HepG2 (cell line): ENCODE data around the gene ASIC2. TPM values are rescaled to one million over a fixed set of nuclear protein-coding genes. Genes with fewer than 3 reads are reported as not detected.

Experiments
- ATAC-seq: fragments of 200-7000 bp; cut with Tn5 transposase; 3 replicates; pipeline ENCODE4 v1.9.1; 2020; ENCODE audit warnings: mild to moderate bottlenecking, moderate library complexity
- BruUV-seq: library from RNA; stranded (reverse); fragments of 400-500 nt; replicated peaks from 2 replicates; lab custom pipeline; 2021; lab: Mats Ljungman, UMichigan
- CTCF ChIA-PET: fragments of 300-600 bp; formaldehyde crosslinking; extraction: SDS; loops from one replicate; lab custom pipeline; 2021; ENCODE audit warnings: low total read pairs, inconsistent platforms, low intra/inter-chr PET ratio; lab: Yijun Ruan, JAX
- POLR2A ChIA-PET: fragments of 350-600 bp; sonication (Branson Sonifier 250); formaldehyde crosslinking; loops from one replicate; lab custom pipeline; 2020; ENCODE audit warnings: antibody characterized with exemption, inconsistent platforms; lab: Yijun Ruan, JAX
- DNase-seq: peaks from one replicate; pipeline ENCODE4 v3.0.0-alpha.2; 2015; ENCODE audit warnings: low spot score
- FAIRE-seq: peaks from 3 replicates; lab custom pipeline; 2011; peaks lifted over from hg19 to GRCh38; lab: Jason Lieb, UNC
- H2AFZ ChIP-seq: one replicate; pipeline ENCODE4 v1.6.1; 2011; ENCODE audit warnings: low read length, inconsistent platforms
- H3K27ac ChIP-seq: fragments of 300-600 bp; 3 replicates; pipeline ENCODE4 v1.8.0; 2011; ENCODE audit warnings: mixed run types, mild to moderate bottlenecking, mixed read lengths, low read length, inconsistent platforms; ENCODE audit not compliant: insufficient read depth; ENCODE audit errors: extremely low read length
- H3K27me3 ChIP-seq, 2 experiments: fragments of 200-600 bp in 1 of 2; 2 replicates in 1 of 2; 3 replicates in 1 of 2; pipeline versions ENCODE4 v1.6.0 to v1.8.0; 2011; ENCODE audit warnings: low read length in 2 of 2, mild to moderate bottlenecking in 2 of 2, moderate library complexity in 2 of 2, inconsistent platforms in 1 of 2; ENCODE audit not compliant: insufficient read depth in 2 of 2, control insufficient read depth in 1 of 2
- H3K36me3 ChIP-seq, 2 experiments: fragments of 200-600 bp in 1 of 2; replicated peaks in 1 of 2; 2 replicates in 1 of 2; 3 replicates in 1 of 2; pipeline versions ENCODE4 v1.5.1 to v1.8.0; 2011; ENCODE audit warnings: low read length in 2 of 2, inconsistent platforms in 1 of 2; ENCODE audit not compliant: insufficient read depth in 2 of 2, control insufficient read depth in 1 of 2
- H3K4me1 ChIP-seq: 2 replicates; pipeline ENCODE4 v1.5.1; 2012; ENCODE audit warnings: low read length, inconsistent platforms; ENCODE audit not compliant: insufficient read depth
- H3K4me2 ChIP-seq: 2 replicates; pipeline ENCODE4 v1.6.0; 2011; ENCODE audit warnings: low read depth, low read length, inconsistent platforms
- H3K4me3 ChIP-seq, 3 experiments: fragments of 200-600 bp in 1 of 3; sonication (generic), shearing (Covaris generic) in 1 of 3; replicated peaks in 1 of 3; 2 replicates each; pipeline ENCODE4 v1.5.1; 2011 to 2016; ENCODE audit warnings: low read length in 3 of 3, inconsistent platforms in 2 of 3, low read depth in 2 of 3, mild to moderate bottlenecking in 2 of 3, control low read depth in 1 of 3, mixed read lengths in 1 of 3; ENCODE audit not compliant: insufficient read depth in 1 of 3
- H3K79me2 ChIP-seq: one replicate; pipeline ENCODE4 v1.6.1; 2011; ENCODE audit warnings: low read length, inconsistent platforms; ENCODE audit not compliant: insufficient read depth
- H3K9ac ChIP-seq: 2 replicates; pipeline ENCODE4 v1.6.0; 2011; ENCODE audit warnings: mild to moderate bottlenecking, low read depth, low read length, inconsistent platforms; ENCODE audit not compliant: insufficient read depth
- H3K9me3 ChIP-seq: 2 replicates; pipeline ENCODE4 v1.5.1; 2012; ENCODE audit warnings: mild to moderate bottlenecking, low read length
- H4K20me1 ChIP-seq: 2 replicates; pipeline ENCODE4 v1.6.0; 2011; ENCODE audit warnings: inconsistent platforms, mild to moderate bottlenecking, low read length, moderate library complexity; ENCODE audit not compliant: insufficient read depth
- FOXA3 ChIP-seq: IDR thresholded peaks from 2 replicates; pipeline ENCODE4 v1.6.1; 2016; ENCODE audit warnings: missing genetic modification reagents, missing compliant biosample characterization
- FOXK2 ChIP-seq: fragments of 450-650 bp; IDR thresholded peaks from 2 replicates; pipeline ENCODE4 v1.6.1; 2016
- HOXD1 ChIP-seq: sonication (generic); formaldehyde crosslinking; IDR thresholded peaks from 2 replicates; pipeline ENCODE4 v1.5.0; 2020; ENCODE audit warnings: missing genetic modification reagents
- KAT8 ChIP-seq: IDR thresholded peaks from 2 replicates; pipeline ENCODE4 v1.6.1; 2016; ENCODE audit warnings: missing genetic modification reagents, missing compliant biosample characterization
- MLLT10 ChIP-seq: sonication (generic); formaldehyde crosslinking; IDR thresholded peaks from 2 replicates; pipeline ENCODE4 v1.4.0; 2020; ENCODE audit warnings: missing genetic modification reagents
- MTERF4 ChIP-seq: sonication (generic); formaldehyde crosslinking; IDR thresholded peaks from 2 replicates; pipeline ENCODE4 v1.8.0; 2023; ENCODE audit warnings: mild to moderate bottlenecking, missing genetic modification reagents
- NFYC ChIP-seq: IDR thresholded peaks from 2 replicates; pipeline ENCODE4 v1.6.1; 2016; ENCODE audit warnings: missing genetic modification reagents, missing compliant biosample characterization
- NR2C2 ChIP-seq: sonication (generic); formaldehyde crosslinking; IDR thresholded peaks from 2 replicates; pipeline ENCODE4 v1.4.0; 2020; ENCODE audit warnings: missing genetic modification reagents, mild to moderate bottlenecking, moderate library complexity, borderline replicate concordance
- PAWR ChIP-seq: sonication (generic); formaldehyde crosslinking; IDR thresholded peaks from 2 replicates; pipeline ENCODE4 v1.4.0; 2020; ENCODE audit warnings: missing genetic modification reagents, mild to moderate bottlenecking, borderline replicate concordance
- SIX1 ChIP-seq: sonication (generic); formaldehyde crosslinking; IDR thresholded peaks from 2 replicates; pipeline ENCODE4 v1.4.0; 2020; ENCODE audit warnings: missing genetic modification reagents, borderline replicate concordance
- SP1 ChIP-seq, 2 experiments: fragments of 450-650 bp in 1 of 2; sonication (generic) in 1 of 2; formaldehyde crosslinking in 1 of 2; IDR thresholded peaks; 2 replicates each; pipeline versions ENCODE4 v1.4.0 to v1.6.1; 2016 to 2020; ENCODE audit warnings: missing genetic modification reagents in 1 of 2
- SPEN ChIP-seq: sonication (generic); formaldehyde crosslinking; IDR thresholded peaks from 2 replicates; pipeline ENCODE4 v1.5.1; 2020; ENCODE audit warnings: low read depth, mild to moderate bottlenecking, missing genetic modification reagents
- TBP ChIP-seq: sonication (generic); formaldehyde crosslinking; IDR thresholded peaks from 2 replicates; pipeline ENCODE4 v1.5.0; 2020; ENCODE audit warnings: missing genetic modification reagents
- ZFP36L1 ChIP-seq: sonication (generic); formaldehyde crosslinking; IDR thresholded peaks from 2 replicates; pipeline ENCODE4 v1.8.0; 2022; ENCODE audit warnings: mild to moderate bottlenecking, missing genetic modification reagents, moderate library complexity
- ZFP90 ChIP-seq: sonication (generic); formaldehyde crosslinking; IDR thresholded peaks from 2 replicates; pipeline ENCODE4 v1.8.0; 2022; ENCODE audit warnings: missing genetic modification reagents, mild to moderate bottlenecking, inconsistent platforms, borderline replicate concordance
- ZNF326 ChIP-seq: sonication (generic); formaldehyde crosslinking; IDR thresholded peaks from 2 replicates; pipeline ENCODE4 v1.4.0; 2020; ENCODE audit warnings: missing genetic modification reagents, borderline replicate concordance
- ZNF550 ChIP-seq: sonication (generic); formaldehyde crosslinking; IDR thresholded peaks from 2 replicates; pipeline ENCODE4 v1.4.0; 2020; ENCODE audit warnings: mild to moderate bottlenecking, missing genetic modification reagents, borderline replicate concordance
- ZNF775 ChIP-seq: sonication (generic); formaldehyde crosslinking; IDR thresholded peaks from 2 replicates; pipeline ENCODE4 v1.4.0; 2020; ENCODE audit warnings: missing genetic modification reagents, mild to moderate bottlenecking, moderate library complexity, borderline replicate concordance
- WGBS: methylation state at CpG from one replicate; pipeline ENCODE4 v1.1.6; 2017; ENCODE audit warnings: low lambda C conversion rate; 5-methylcytosine and 5-hydroxymethylcytosine counted together
- in situ Hi-C: cut with HindIII; loops from 2 replicates; pipeline ENCODE4 v1.10.0; 2017; ENCODE audit warnings: low pct_unique_long_range_greater_than_20kb; ENCODE audit not compliant: extremely low pct_ligation_motif_present
- intact Hi-C: fragments of 100-400 bp; cut with micrococcal nuclease; formaldehyde crosslinking; loops from one replicate; pipeline ENCODE4 v1.10.0; 2022; ENCODE audit not compliant: unreplicated experiment
- polyA plus RNA-seq, 8 experiments: library from polyadenylated mRNA; depleted of rRNA in 3 of 8; stranded (reverse) in 7 of 8; unstranded in 1 of 8; fragments of >200 nt; fragmentation: Illumina TruSeq in 4 of 8; extraction: Trizol in 4 of 8; gene quantifications; 2 replicates each; pipeline versions ENCODE4 v1.2.1 to v1.2.3, GENCODE V29; 2011 to 2016; ENCODE audit warnings: low read depth in 4 of 8, missing spikeins in 1 of 8, mixed read lengths in 1 of 8; ENCODE audit not compliant: insufficient read depth in 1 of 8
- total RNA-seq, 5 experiments: library from RNA; depleted of rRNA; stranded (reverse); fragments of >200 nt; fragmentation: Illumina TruSeq; extraction: Trizol; gene quantifications; 2 replicates each; pipeline ENCODE4 v1.2.3, GENCODE V29; 2016; ENCODE audit warnings: low read depth in 1 of 5
- TF ChIP-seq, protein P1 (sequence below): sonication (generic); formaldehyde crosslinking; IDR thresholded peaks from 2 replicates; pipeline ENCODE4 v1.5.1; 2020; ENCODE audit warnings: missing genetic modification reagents, mild to moderate bottlenecking, borderline replicate concordance

Gene ASIC2
- total and polyA plus RNA-seq, 2 of the 13 experiments (the other 11 are each of a cell fraction or from before 2014, with no cell fraction given), result not detected

GRCh38 chr17:33225509-33225908 lies 67.6 kb downstream of the ASIC2 start:
- no peaks in the 10 kb centered on the region for H3K27me3 ChIP-seq
- no TSS peak for BruUV-seq
- H3K9ac ChIP-seq, result no peak overlapping the region
- H4K20me1 ChIP-seq, result no peaks in the 10 kb centered on the region
- no peak for DNase-seq
- H3K4me2 ChIP-seq, result no peak overlapping the region
- H3K4me1 ChIP-seq, result no peaks in the 10 kb centered on the region
- intact Hi-C loops (no loop called here), in situ Hi-C loops (no loop called here)
- no CpG with 5 or more reads among the region's 1 CpG for WGBS
- no peaks in the 10 kb centered on the region for H3K36me3 ChIP-seq
- ChIA-PET POLR2A (no interaction called here), CTCF (no interaction called here)
- no peak overlapping the region for H2AFZ ChIP-seq
- H3K79me2 ChIP-seq, result no peaks in the 10 kb centered on the region
- no peaks in the 10 kb centered on the region for H3K9me3 ChIP-seq
- no peak for FAIRE-seq
- ATAC-seq, result no peak
- no peak overlapping the region for H3K27ac ChIP-seq
- TF ChIP-seq ZFP90 (no peak), MTERF4 (CRISPR knock-in tag) (no peak), FOXK2 (no peak), ZNF775 (CRISPR knock-in tag) (no peak), SIX1 (CRISPR knock-in tag) (no peak), NFYC (CRISPR knock-in tag) (no peak), SP1 (IDR thresholded peaks at IDR 0.05) (no peak), SP1 (CRISPR knock-in tag; IDR thresholded peaks at IDR 0.05) (no peak), SPEN (no peak), HOXD1 (no peak), NR2C2 (no peak), MLLT10 (CRISPR knock-in tag) (no peak), TBP (CRISPR knock-in tag) (no peak), KAT8 (CRISPR knock-in tag) (no peak), ZNF326 (CRISPR knock-in tag) (no peak), ZNF550 (no peak), FOXA3 (CRISPR knock-in tag) (no peak), PAWR (CRISPR knock-in tag) (no peak), ZFP36L1 (CRISPR knock-in tag) (no peak)
- TF ChIP-seq, protein P1, sequence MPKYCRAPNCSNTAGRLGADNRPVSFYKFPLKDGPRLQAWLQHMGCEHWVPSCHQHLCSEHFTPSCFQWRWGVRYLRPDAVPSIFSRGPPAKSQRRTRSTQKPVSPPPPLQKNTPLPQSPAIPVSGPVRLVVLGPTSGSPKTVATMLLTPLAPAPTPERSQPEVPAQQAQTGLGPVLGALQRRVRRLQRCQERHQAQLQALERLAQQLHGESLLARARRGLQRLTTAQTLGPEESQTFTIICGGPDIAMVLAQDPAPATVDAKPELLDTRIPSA (CRISPR knock-in tag), result no peak
- H3K4me3 ChIP-seq, result no peak overlapping the region
